D341Med (cell line): Measurements from ENCODE around the gene ITSN1.

Experiments
- DNase-seq: peaks from one replicate; pipeline ENCODE4 v3.0.0; 2012; ENCODE audit warnings: low spot score

The ITSN1 gene

DNA sequence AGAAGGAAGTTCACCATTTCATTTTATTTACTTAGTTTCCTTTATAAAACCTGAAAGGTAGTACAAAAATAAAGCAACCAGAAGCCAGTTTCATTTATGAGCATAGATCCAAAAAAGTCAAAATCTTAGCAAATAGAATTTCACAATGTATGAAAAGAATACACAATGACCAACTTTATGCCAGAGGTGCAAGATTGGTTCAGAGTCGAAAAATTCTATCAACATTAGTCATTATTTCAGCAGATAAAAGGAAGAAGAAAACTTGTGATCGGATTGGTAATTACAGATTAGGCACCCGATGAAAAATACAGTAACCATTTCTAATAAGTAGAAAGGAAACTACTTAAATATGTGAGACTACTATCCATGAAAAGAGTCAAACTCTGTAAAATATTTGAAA, 89.1 kb downstream of the ITSN1 start:
- DNase-seq: no peak

GRCh38 chr21:33732038-33732437, 89.7 kb downstream of the ITSN1 start:
- DNase-seq: no peak

- DNase-seq: no peak
Measured at GRCh38 chr21:33733601-33734000, 91.3 kb downstream of the ITSN1 start.

DNA sequence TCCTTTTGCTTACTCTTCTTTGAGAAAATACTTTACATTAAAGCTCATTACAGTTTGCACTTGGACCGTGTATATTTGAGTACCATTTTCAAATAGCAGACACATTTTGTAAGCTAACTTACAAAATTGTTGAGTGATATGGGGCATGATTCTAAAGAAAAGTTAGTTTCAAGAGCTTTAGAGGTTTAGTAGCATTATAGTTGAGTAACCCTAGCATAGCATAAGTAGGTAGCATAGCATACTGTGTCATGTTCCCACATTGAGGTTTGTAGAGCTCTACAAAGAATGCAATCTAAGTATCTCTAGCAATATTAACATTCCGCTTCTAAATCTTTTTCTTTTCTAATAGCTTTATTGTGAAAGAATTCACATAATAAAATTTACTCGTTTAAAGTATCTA, 92.0 kb downstream of the ITSN1 start:
- DNase-seq: no peak

DNA sequence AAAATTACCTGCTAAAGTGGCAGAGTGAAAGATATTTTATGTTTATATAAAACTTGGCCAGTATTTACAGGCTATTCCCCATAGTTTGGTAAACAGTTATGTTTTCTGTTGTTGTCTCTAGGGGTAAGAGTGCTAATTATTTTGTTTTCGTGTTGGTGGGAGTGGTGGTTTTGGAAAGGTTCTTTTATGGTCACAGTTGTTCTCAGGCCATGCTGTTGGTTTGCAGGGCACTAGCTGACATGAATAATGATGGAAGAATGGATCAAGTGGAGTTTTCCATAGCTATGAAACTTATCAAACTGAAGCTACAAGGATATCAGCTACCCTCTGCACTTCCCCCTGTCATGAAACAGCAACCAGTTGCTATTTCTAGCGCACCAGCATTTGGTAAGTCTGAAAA, 92.5 kb downstream of the ITSN1 start:
- DNase-seq: no peak

DNA sequence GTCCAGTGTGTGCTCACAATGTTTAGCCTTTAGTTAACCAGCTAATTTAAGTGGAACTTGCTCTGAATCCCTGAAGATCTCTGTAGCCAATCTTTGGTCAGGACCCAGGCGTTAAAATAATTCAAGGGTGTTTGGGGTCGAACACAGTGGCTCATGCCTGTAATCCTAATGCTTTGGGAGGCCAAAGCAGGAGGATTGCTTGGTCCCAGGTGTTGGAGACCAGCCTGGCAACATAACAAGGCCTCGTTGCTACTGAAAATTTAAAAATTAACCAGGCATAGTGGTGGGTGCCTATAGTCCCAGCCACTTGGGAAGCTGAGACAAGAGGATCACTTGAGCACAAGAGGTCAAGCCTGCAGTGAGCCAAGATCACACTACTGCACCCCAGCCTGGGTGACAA, 94.3 kb downstream of the ITSN1 start:
- no peak for DNase-seq

GRCh38 chr21:33739701-33740100, 97.4 kb downstream of the ITSN1 start:
- no peak for DNase-seq

DNA sequence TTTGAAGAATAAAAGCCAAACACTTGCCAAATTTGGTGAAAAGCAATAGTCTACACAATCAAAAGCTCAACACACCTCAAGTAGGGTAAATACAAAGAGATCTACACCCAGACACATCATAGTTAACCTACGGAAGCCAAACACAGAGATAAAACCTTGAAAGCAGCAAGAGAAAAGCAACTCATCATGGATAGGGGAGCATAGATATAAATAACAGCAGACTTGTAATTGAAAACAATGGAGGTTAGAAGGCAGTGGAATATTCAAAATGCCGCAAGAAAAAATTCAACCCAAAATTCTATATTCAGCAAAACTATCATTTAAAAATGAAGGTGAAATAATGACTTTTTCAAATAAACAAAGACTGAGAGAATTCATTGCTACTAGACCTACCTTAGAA, 105.1 kb downstream of the ITSN1 start:
- DNase-seq: no peak

- DNase-seq: no peak
Measured at GRCh38 chr21:33748903-33749302, 106.6 kb downstream of the ITSN1 start.

DNA sequence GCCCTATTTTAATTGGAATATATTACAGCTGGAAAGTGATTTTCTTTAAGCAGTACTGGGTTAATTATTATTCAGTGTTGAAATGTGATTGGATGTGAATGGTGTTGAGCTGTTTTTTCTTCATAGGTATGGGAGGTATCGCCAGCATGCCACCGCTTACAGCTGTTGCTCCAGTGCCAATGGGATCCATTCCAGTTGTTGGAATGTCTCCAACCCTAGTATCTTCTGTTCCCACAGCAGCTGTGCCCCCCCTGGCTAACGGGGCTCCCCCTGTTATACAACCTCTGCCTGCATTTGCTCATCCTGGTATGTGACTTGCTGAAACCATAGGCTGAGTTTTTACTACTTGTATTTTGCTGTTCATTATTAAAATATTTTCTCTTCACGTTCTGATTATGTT, 107.7 kb downstream of the ITSN1 start:
- no peak for DNase-seq

DNA sequence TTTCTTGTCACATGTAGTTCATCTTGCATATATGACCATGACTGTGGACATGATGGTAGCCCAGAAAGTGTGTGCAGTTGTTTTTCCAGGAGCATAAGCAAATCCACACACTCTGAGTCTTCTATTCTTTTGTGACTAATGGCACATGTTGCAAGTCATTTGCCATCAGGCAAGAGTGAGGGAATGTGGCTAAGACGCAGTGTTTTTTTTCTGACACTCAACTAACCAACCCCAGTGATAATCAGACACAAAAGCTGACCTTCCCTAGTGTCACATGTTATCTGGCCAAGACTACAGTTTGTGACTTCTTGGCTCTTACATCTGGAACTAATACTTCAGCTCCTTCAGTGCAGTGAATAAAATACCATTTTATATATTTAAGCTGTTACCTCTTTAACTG, 108.8 kb downstream of the ITSN1 start:
- DNase-seq: no peak

DNA sequence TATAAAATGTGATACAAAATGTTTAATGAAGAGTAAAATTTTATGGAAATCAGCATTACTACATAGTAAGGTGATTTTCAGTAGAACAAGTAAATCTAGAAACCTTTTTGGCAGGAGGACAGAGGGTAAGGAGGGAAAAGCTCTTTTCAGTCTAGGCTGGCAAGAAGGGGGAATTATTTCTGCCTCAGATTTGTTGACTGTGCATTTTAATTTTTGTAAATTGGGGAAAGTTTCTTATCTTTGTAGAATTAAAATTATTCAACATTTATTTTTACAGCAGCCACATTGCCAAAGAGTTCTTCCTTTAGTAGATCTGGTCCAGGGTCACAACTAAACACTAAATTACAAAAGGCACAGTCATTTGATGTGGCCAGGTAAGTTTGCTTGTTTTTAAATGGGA, 109.2 kb downstream of the ITSN1 start:
- DNase-seq: no peak

- no peak for DNase-seq
Measured at GRCh38 chr21:33752260-33752659, 110.0 kb downstream of the ITSN1 start.

GRCh38 chr21:33753886-33754285, 111.6 kb downstream of the ITSN1 start:
- DNase-seq: no peak

GRCh38 chr21:33754481-33754880, 112.2 kb downstream of the ITSN1 start:
- no peak for DNase-seq

- no peak for DNase-seq
Measured at GRCh38 chr21:33755354-33755753, 113.1 kb downstream of the ITSN1 start.

- DNase-seq: no peak
Measured at GRCh38 chr21:33760641-33761440, 118.5 kb downstream of the ITSN1 start.

DNA sequence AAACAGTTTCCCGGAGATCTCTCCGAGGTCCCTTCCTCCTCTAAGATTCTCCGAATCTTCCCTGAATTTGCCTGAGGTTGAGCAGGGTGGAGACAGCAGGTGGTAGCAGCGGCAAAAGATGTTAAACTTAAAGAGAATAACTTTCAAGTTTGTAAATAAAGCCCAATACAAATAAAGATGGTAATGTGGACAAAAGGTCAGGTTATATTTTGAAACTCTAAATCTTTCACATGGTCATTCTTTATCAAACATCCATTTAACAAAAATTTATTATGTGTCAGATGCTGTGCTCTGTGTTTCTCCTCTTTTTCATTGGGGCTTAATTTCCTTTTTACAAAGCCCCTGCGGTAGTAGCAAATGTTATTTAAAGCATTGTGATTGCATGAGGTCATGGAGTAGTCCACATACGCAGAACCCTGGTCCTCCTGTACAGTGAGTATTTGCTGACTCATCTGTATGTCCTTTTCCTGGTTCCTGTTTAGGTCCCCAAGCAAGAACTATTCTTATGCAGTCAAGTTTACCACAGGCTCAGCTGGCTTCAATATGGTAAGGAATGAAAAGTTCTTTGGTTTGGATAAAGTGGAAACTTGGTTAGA, 119.2 kb downstream of the ITSN1 start:
- DNase-seq: no peak

GRCh38 chr21:33762803-33763581, 120.7 kb downstream of the ITSN1 start:
- no peak for DNase-seq

- no peak for DNase-seq
Measured at GRCh38 chr21:33763582-33763899, 121.2 kb downstream of the ITSN1 start.

- DNase-seq: no peak
Measured at GRCh38 chr21:33767236-33767635, 124.9 kb downstream of the ITSN1 start.

DNA sequence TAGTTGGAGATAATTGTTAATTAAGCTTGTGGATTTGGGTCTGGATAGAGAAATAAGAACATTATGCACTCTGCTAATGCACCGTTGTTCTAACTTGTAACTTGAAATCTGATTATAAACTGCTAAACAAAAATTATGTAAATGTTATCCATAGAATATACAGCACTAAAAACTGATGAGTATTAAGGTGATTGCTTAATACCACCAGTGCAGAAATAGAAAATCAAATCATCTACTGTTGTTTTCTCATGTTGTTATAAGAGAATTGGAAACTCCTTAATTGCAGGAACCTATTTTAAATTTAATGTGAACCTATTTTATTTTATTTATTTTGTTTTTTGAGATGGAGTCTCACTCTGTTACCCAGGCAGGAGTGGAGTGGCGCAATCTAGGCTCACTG, 125.7 kb downstream of the ITSN1 start:
- no peak for DNase-seq

- DNase-seq: no peak
Measured at GRCh38 chr21:33769057-33769456, 126.8 kb downstream of the ITSN1 start.
